NCI-H82 treated with DMSO at 0.1 percent for 48 hours (cell line): ENCODE measurements around the gene MED26.

Source experiments
- DNase-seq: peaks from one replicate; lab custom pipeline; 2025; ENCODE audit not compliant: unreplicated experiment; lab: John Stamatoyannopoulos, UW

The MED26 gene

DNA sequence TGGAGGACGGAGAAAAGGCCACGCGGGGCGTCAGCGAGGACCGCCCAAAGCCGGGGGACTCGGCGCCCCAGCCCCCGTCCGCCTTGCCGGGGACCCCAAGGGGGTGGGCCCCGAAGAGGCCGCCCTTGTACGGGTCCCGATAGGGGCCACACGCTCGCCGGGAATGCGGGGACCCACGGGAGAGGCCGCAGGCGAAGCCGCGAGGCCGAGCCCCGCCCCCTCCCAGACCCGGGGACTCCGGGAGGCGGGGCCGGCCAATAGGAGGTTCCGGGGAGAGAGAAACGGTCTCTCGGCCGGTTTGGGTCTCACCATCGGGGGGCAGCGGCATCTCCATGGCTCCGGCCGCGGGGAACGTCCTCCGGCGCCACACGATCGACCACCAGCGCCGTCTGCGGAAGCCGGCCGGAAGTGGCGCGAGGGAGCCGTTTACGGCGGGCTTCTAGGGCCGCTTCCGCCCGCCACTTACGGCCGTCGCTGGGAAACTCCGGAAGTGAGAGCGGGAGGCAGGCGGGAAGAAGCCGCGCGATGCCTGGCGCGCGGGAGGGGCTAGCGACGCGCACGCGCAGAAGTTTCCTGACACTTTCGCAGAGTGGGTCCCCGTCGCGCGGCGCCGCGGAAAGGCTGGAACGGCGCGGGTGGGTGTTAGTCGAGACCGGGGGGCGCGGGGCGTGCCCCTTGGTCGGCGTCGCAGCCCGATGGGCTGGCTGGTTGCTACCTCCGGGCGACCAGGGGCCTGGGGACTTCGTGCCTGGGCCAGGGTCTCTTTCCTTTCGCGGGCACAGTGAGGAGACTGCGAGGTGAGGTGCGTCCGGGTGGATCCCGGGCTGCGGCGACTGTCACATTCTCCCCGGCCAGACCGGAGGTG is 85.7 kb downstream of the MED26 start, which contains the start of gene CHERP:
Gene CHERP (minus strand): TSS at position 393 of the 865 bp plus-strand sequence. CDS start 59 bp downstream, at position 334.
- DNase-seq, result peak; percentile 91

- no peak for DNase-seq
Observed at GRCh38 chr19:16541526-16542044, 86.4 kb downstream of the MED26 start.

GRCh38 chr19:16540948-16541347 is 87.1 kb downstream of the MED26 start:
- DNase-seq, result no peak

GRCh38 chr19:16537111-16537510 is 90.9 kb downstream of the MED26 start:
- DNase-seq, result no peak

- no peak for DNase-seq
Observed at GRCh38 chr19:16536130-16536529, 91.9 kb downstream of the MED26 start.

- no peak for DNase-seq
Observed at GRCh38 chr19:16535381-16535780, 92.6 kb downstream of the MED26 start.

DNA sequence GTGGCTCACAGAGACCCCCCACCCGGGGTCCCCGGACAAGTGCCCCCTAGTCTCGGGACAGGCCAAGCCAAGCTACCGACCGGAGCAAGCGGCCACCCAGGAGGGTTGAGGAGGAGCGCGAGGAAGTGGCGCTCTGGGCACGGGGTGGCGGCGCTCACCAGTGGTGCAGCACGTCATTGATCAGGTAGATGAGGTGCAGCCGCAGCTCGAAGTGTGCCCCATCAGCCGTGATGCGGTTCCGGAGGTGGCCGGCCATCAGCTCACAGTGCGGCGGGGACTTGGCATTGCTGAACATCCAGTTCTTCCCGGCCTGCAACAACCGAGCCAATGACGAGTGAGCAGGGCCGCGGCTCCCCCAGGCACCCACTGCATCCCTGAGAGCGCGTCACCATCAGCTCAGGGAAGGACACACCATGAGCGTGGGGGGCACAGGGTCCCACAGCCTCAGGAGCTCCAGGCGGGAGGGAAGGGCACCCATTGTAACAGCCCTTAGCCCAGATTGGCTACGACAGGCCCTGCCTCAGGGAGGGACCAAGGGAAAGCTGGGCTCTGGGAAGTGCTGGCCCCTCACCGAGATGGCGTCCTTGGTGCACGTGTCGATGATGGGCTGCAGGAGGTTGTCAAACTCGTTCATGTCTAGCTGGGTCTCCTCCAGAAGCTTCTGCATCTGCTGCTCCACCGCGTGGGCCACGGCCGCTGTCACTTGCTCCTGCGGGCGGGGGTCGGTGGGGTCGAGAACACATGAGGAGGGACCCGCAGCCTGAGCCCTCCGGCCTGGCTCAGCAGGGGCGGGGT is 95.4 kb downstream of the MED26 start:
- no peak for DNase-seq

DNA sequence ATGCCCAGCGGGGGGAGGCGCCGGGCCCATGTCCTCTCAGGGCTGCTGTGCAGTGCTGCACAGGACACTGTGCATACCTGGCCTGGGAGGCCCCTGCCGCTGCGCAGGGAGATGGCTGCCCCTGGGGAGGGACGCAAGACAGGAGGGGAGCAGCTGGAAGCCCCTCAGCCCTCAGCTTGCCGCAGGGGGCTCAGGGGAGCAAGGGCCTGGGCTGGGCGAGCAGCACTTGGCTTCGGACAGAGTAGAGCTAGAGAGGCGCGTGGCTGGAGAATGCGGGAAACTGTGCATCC is 96.7 kb downstream of the MED26 start:
- no peak for DNase-seq

GRCh38 chr19:16530540-16531379 is 97.2 kb downstream of the MED26 start:
- no peak for DNase-seq

DNA sequence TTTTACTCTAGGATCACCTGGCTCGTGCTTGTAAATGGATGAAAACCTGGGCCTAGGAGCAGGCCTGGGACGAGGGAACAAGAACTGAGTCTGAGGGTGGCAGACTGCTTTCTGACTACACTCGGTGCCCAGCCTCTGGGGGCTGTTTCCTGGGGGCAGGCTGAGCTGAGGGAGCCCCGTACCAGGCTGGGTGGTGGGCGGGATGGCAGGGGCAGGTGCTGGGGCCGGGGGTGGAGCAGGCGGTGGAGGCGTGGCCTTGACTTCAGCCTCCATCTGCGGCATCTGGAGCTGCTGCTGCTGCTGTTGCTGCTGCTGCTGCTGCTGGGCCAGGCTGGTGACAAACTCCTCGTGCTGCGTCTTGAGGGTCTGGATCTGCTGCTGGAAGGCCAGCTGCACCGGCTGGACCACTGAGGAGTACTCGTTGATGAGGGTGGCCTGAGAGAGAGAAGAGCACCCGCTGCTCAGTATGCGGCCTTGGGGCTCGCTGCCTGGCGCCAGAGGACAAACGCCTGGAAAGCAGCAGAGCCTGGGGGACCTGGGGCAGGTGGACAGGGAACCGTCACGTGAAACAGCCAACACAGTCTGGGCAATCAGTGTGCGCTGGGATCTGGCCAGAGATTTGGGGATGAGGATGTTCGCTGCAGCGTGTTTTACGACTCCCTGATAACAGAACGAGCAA is 98.4 kb downstream of the MED26 start:
- no peak for DNase-seq

GRCh38 chr19:16527971-16528521 is 100.0 kb downstream of the MED26 start:
- DNase-seq, result no peak

DNA sequence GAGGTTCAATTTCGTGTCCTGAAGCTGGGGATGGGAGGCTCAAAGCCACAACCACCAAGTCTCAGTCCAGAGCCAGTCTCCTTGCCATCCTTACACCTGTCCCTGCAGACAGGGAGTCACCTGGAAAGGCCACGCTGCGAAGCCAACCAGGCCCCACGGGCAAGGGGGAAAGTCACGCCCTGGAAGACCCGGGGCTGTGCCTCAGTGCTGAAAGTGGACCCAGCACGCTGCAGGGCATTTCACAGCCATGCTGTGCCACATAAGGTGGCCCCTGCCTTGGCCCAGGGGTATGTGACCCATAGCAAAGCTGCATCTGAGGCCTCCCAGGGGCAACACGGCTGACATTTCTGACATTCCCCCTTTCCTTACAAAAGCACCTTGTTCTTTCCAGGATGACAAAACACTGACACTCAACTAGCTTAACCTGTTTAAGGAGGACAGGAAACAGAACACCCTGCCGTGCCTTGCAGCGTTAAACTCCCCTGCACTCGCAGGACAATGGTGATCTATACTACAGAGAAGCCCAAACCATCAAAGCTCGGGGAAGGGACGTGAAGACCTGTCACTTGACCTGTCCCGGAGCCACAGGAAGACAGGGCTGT is 100.6 kb downstream of the MED26 start:
- no peak for DNase-seq

DNA sequence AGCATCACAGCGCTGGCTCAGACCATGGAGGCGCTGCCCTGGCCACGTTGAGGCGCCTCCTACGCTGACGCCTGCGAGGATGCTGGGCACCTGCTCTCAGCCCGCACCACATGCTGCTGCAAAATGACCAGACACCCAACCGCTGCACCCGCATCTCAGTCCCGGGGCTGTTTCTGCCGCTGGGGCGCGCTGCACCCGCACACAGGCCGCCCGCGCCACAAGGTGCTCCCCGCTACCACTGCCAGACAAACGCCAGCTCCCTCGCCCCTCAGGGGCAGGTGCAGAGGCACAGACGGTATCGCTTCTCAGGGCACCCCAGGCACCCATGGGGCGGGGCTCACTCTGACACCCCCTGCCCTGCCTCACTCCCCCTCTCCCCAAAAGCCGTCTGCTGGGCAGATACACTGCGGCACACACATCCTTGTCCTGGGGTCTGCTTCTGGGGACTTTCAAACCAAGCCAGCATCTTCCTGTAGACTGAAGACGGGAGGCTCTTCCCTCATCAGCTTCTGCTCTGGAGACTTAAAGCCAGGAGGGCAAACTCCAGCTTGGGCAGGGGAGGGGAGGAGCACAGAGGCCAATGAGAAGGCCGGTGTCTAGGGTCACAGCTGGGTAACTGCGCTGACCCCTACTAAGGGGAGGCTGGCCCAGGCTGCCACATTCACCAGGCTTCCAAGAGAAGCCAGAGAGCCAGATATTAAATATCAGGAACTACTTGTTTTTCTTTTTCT is 102.1 kb downstream of the MED26 start:
- no peak for DNase-seq

GRCh38 chr19:16524991-16525734 is 102.8 kb downstream of the MED26 start:
- DNase-seq, result no peak
